ENCODE results near the gene IFRD2. TPM values are rescaled to one million over a fixed set of nuclear protein-coding genes. Genes with fewer than 3 reads are reported as not detected.

IFRD2 gene
- polyA plus RNA-seq, 1 of the 3 experiments (the other 2 are of a cell fraction): 73.2 TPM

DNA sequence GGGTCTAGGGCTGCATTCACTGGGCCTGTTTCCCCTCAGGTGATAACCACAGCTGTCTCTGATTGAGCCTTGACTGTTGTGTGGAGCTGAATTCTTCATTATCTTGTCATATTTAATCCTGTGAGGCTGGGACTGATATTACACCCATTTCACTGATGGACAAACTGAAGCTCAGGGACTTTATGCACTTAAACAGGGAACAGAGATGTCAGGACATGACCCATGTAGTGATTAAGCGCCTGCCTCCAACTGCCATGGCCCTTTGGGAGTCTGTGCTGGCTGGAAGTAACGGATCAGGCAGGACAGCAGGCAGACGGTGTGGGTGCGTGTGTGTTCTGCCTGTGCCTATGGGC, 48.7 kb downstream of the IFRD2 start:
- DNase-seq: no peak
- POLR2A ChIA-PET: interaction anchor here (1.8 kb wide), 1 partner anchor 16 kb away, joined by 4 read pairs; no protein-coding TSS in a partner anchor
- Histone ChIP-seq H3K4me3 (ENCODE audit: low read depth in 2 of 2, low read length in 1 of 2) (no peak overlapping the region), H3K9me3 (no peaks in the 10 kb centered on the region), H3K36me3 (replicated peaks in 1 of 2; ENCODE audit: control insufficient read depth in 1 of 2, insufficient read depth in 2 of 2, low read length in 1 of 2) (peaks cover 0 to 20% of the 10 kb centered on the region in 2 experiments), H3K79me2 (ENCODE audit: insufficient read depth) (peaks cover 100% of the 10 kb centered on the region), H3F3A (replicated peaks; ENCODE audit: insufficient read depth) (peaks cover 43% of the 10 kb centered on the region), H3K9ac (no peak overlapping the region), H3K4me1 (ENCODE audit: control insufficient read depth in 1 of 2, insufficient read depth in 2 of 2, low read depth in 1 of 2, low read length in 1 of 2) (peaks cover 37 to 46% of the 10 kb centered on the region in 2 experiments; a peak in 3 of 4 replicates), H2AFZ (ENCODE audit: low read depth) (no peak overlapping the region), H3K27me3 (ENCODE audit: insufficient read depth) (no peaks in the 10 kb centered on the region), H3K9me2 (no peaks in the 10 kb centered on the region), H3K4me2 (no peak overlapping the region), H4K20me1 (ENCODE audit: insufficient read depth) (peaks cover 91% of the 10 kb centered on the region), H3K27ac (ENCODE audit: low read depth in 2 of 2, low read length in 1 of 2) (peak overlapping the region in 1 of 2 experiments; percentile 17; a peak in 2 of 4 replicates)
- 93% methylated on average over 4 of the region's 4 CpGs for WGBS (ENCODE audit: low lambda C conversion rate)
- CTCF ChIA-PET: interaction anchor here (0.7 to 61.6 kb wide), 9 partner anchors 10 to 122 kb away, joined by 3 to 1375 read pairs (median 4); partner anchors contain the start of genes GNAI2, GNAT1 and IFRD2
- TF ChIP-seq USF2 (IDR thresholded peaks at IDR 0.05; ENCODE audit: borderline replicate concordance, low read depth, low read length) (no peak), TAF1 (IDR thresholded peaks at IDR 0.05; ENCODE audit: borderline replicate concordance, low read depth, low read length) (no peak), NFIC (IDR thresholded peaks at IDR 0.05; ENCODE audit: borderline replicate concordance) (no peak), EZH2phosphoT487 (IDR thresholded peaks at IDR 0.05; ENCODE audit: borderline replicate concordance, low read depth) (no peak), ELF1 (IDR thresholded peaks at IDR 0.05) (no peak), RAD21 (IDR thresholded peaks at IDR 0.05; ENCODE audit: low read length) (no peak), NRF1 (IDR thresholded peaks at IDR 0.05; ENCODE audit: low read depth, low read length) (no peak), FOSL2 (IDR thresholded peaks at IDR 0.05; ENCODE audit: borderline replicate concordance, low read depth) (no peak), REST (IDR thresholded peaks at IDR 0.05; ENCODE audit: low read depth, low read length) (no peak), RCOR1 (IDR thresholded peaks at IDR 0.05; ENCODE audit: low read length) (no peak), RXRA (IDR thresholded peaks at IDR 0.05; ENCODE audit: borderline replicate concordance, low read depth) (no peak), RFX5 (IDR thresholded peaks at IDR 0.05; ENCODE audit: low read length) (no peak), TEAD4 (IDR thresholded peaks at IDR 0.05; ENCODE audit: borderline replicate concordance, insufficient read depth) (no peak), JUND (IDR thresholded peaks at IDR 0.05) (no peak), TCF12 (IDR thresholded peaks at IDR 0.05) (no peak), CHD2 (IDR thresholded peaks at IDR 0.05; ENCODE audit: low read length, partially characterized antibody) (no peak), FOXM1 (IDR thresholded peaks at IDR 0.05; ENCODE audit: low read depth) (no peak)
- TF ChIP-seq, protein P1, sequence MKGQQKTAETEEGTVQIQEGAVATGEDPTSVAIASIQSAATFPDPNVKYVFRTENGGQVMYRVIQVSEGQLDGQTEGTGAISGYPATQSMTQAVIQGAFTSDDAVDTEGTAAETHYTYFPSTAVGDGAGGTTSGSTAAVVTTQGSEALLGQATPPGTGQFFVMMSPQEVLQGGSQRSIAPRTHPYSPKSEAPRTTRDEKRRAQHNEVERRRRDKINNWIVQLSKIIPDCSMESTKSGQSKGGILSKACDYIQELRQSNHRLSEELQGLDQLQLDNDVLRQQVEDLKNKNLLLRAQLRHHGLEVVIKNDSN (IDR thresholded peaks at IDR 0.05; ENCODE audit: borderline replicate concordance, low read depth): no peak
- TF ChIP-seq, protein P2, sequence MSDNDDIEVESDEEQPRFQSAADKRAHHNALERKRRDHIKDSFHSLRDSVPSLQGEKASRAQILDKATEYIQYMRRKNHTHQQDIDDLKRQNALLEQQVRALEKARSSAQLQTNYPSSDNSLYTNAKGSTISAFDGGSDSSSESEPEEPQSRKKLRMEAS (IDR thresholded peaks at IDR 0.05; ENCODE audit: low read depth): no peak

Measured in SK-N-SH (cell line).